ENCODE measurements around the gene PRX. TPM values are rescaled to one million over a fixed set of nuclear protein-coding genes. Genes with fewer than 3 reads are reported as not detected.

PRX gene
- total and polyA plus RNA-seq, 2 of the 13 experiments (the other 11 are each of a cell fraction or from before 2014, with no cell fraction given): 0.66 TPM

DNA sequence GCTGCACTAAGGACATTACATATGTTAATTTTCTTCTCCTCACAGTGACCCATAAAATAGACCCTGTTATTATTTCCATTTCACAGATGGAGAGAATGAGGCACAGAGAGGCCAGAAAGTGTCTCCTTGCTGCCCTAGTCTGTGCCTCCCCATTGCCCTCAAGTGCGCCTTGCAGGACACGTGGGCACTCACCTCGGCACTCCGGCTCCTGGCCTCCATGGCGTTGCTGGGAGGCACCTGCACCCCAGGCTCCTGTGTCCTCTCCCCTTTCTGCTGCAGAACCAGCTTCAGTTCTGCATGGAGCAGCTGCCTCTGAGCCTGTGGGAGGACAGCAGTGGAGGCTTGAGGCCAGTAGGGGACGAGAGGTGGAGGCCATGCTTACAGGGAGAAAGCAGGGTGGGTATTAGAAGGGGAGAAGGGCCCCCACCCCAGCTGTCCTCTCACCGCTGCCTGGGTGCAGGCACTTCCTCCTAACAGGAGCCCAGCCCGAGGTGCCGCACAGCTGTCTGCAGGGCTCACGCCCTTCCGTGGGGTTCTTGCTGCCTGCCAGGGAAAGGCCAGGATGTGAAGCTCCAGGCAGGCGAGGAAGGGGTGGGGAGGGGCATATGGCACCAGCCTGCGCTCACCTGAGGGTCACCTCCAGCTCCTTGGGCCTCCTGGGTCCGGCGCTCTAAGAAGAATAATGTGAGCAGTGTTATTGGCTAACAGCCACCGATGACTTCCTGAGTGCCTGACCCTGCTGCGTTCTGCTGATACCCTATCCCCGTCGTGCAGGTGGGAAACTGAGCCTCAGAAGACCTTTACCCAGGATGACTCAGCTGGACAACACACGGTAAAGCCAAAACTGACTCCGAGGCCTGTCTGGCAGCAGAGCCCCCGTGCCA, 5.2 kb downstream of the PRX start (continued):
- TF ChIP-seq, protein P1, sequence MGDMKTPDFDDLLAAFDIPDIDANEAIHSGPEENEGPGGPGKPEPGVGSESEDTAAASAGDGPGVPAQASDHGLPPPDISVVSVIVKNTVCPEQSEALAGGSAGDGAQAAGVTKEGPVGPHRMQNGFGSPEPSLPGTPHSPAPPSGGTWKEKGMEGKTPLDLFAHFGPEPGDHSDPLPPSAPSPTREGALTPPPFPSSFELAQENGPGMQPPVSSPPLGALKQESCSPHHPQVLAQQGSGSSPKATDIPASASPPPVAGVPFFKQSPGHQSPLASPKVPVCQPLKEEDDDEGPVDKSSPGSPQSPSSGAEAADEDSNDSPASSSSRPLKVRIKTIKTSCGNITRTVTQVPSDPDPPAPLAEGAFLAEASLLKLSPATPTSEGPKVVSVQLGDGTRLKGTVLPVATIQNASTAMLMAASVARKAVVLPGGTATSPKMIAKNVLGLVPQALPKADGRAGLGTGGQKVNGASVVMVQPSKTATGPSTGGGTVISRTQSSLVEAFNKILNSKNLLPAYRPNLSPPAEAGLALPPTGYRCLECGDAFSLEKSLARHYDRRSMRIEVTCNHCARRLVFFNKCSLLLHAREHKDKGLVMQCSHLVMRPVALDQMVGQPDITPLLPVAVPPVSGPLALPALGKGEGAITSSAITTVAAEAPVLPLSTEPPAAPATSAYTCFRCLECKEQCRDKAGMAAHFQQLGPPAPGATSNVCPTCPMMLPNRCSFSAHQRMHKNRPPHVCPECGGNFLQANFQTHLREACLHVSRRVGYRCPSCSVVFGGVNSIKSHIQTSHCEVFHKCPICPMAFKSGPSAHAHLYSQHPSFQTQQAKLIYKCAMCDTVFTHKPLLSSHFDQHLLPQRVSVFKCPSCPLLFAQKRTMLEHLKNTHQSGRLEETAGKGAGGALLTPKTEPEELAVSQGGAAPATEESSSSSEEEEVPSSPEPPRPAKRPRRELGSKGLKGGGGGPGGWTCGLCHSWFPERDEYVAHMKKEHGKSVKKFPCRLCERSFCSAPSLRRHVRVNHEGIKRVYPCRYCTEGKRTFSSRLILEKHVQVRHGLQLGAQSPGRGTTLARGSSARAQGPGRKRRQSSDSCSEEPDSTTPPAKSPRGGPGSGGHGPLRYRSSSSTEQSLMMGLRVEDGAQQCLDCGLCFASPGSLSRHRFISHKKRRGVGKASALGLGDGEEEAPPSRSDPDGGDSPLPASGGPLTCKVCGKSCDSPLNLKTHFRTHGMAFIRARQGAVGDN (CRISPR knock-in tag; IDR thresholded peaks at IDR 0.05): peak; percentile 18; the same call in 1 of the 2 replicates
- peak; percentile 74 for TF ChIP-seq ZNF770 (CRISPR knock-in tag; IDR thresholded peaks at IDR 0.05)
- no peak for TF ChIP-seq TBL1XR1 (IDR thresholded peaks at IDR 0.05; ENCODE audit: borderline replicate concordance, low read length, partially characterized antibody)
- TF ChIP-seq, protein P2, sequence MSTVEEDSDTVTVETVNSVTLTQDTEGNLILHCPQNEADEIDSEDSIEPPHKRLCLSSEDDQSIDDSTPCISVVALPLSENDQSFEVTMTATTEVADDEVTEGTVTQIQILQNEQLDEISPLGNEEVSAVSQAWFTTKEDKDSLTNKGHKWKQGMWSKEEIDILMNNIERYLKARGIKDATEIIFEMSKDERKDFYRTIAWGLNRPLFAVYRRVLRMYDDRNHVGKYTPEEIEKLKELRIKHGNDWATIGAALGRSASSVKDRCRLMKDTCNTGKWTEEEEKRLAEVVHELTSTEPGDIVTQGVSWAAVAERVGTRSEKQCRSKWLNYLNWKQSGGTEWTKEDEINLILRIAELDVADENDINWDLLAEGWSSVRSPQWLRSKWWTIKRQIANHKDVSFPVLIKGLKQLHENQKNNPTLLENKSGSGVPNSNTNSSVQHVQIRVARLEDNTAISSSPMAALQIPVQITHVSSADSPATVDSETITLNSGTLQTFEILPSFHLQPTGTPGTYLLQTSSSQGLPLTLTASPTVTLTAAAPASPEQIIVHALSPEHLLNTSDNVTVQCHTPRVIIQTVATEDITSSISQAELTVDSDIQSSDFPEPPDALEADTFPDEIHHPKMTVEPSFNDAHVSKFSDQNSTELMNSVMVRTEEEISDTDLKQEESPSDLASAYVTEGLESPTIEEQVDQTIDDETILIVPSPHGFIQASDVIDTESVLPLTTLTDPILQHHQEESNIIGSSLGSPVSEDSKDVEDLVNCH (CRISPR knock-in tag; IDR thresholded peaks at IDR 0.05): no peak

All from HepG2 (cell line).